Measurements from ENCODE around the gene BBS1.

Gene BBS1

DNA sequence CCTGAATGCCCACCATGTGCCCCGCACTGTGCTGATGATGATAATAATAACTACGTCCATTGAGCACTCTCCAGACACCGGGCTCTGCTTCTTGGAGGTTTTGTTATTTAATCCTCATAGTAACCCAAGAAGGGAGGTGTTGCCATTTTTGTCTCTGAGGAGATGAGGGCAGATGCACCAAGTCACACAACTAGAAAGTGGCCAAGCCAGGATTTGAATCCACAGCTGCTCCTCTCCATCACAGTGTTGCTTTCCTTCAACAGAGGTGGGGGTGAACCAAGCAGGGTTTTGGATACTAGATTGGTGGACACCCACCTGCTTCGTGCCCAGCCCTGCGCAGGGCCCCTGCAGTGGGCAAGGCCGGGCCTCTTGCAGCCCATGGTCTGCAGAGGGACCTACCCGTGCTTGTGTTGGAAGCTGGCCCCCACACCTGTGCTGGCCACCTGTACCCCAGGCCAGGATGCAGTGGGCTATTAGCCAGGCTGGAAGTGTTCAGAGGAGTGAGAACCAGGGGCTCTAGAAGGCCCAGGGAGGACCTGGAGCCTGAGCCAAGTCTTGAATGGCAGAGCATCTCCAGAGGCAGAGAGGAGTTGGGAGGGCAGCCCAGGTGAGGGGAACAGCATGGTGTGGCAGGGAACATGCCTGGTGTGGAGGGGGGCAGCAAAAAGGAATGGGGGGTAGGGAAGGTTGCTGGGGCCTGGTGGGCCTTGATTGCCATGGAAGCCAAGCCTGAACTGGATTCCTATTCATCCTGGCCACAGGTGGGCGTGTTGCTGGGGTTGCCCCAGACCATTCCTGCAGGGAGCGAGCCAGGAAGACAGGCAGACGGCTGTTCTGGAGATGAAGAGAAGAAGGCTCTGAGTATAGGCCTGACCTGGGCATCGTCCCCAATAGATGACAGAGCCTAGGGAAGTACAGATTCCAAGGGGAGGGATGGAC lies 32.9 kb upstream of the BBS1 start:
- DNase-seq = no peak

- DNase-seq = no peak
Measured at GRCh38 chr11:66478729-66479393, 31.6 kb upstream of the BBS1 start.

DNA sequence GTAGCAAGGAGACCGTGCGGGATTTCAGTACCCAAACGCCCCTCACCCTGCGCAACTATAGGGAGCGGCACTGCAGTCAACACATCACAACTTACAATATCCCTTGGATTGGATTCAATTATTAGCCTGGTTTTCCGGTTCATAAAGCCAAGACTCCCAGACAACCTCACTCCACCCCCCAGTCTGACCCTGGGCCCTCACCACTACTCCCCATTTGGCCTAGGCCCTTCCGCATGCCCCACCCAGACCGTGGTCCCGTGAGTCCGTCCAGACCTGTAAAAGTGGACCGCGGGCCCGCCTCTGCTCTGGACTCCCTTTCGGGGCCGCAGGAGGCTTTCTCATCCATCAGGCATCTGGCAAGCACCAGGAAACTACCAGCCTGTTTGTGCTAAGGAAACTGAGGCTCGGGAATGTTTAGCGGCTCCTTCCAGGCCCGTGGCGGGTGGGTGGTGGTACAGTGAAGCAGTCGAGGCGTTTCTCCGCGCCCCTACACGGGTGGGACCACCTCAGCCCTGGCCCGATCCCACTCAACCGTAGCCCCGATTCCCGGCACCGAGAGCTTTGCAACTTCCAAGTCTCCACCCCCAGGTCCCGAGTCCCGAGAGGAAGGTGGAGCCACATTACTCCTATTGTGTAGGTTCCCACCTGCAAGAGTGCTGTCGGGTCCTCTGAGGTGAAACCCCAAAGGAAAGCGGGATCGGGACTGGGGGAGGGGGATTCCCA lies 30.9 kb upstream of the BBS1 start:
- no peak for DNase-seq

DNA sequence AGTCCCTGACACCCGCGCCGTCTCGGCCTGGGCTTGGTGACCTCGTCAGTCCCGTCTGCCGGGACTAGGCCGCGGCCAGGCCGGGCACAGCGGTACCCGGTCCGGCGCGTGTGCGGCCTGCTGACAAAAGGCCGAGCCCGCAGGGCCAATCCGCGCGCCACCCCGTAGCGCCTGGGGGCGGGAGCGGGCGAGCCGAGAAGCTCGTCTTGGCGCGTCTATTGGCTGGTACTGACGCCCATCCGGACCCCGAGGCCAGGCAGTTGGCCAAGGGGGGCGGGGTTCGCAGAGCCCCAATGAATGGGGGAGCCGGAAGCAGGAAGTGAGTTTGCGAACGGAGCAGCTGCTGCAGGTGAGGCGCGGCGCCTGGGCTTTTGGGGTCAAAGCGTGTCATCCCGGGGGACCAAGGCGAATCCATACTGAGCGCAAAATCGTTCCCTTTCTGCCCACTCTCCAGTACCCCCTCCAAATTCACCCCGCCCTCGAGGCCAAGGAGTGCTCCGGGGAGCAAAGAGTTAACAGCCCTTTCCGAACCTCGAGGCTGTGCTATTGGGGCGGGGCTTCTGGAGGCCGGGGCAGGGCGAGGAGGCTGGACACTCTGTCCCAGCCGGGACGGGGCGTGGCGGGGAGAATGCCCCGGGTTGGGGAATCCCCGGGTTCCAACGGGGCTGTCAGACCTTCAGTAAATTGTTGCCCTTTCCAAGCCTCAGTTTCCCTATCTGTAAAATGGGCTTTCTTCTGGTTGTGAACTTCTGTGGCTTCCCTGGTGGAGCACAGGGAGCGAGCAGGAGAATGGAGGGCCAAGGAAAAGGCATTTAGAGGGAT lies 30.1 kb upstream of the BBS1 start, which contains the start of gene DPP3:
Gene DPP3 (plus strand): TSS at position 318 of the 822 bp plus-strand sequence. CDS start 1,767 bp downstream, outside the sequence.
- DNase-seq = peak; percentile 95

DNA sequence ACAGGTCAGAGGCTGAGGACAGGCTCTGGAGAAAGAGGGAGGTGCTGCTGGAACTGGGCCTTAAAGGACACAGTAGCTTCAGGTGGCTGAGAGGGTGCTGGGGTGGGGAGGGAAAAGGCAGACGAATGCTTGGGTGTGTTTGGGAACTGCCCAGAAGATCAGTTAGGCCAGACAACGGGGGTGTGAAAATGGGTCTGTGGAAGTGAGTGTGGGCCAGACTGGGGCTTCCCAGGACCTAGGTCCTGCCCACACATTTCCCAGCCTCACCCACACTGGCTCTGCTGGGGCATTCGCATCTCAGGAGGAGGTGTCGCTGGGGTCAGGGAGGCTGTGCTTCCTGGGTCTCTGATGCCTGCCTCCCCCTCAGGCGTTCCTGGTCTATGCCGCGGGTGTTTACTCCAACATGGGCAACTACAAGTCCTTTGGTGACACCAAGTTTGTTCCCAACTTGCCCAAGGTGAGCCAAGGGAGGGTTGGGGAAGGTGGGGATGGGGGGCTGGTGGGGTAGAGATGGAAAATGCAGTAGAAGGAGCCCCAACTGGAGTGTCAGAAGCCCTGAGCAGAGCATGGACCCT lies 25.5 kb upstream of the BBS1 start:
- DNase-seq = no peak

GRCh38 chr11:66488957-66489356 lies 21.5 kb upstream of the BBS1 start:
- DNase-seq = no peak

DNA sequence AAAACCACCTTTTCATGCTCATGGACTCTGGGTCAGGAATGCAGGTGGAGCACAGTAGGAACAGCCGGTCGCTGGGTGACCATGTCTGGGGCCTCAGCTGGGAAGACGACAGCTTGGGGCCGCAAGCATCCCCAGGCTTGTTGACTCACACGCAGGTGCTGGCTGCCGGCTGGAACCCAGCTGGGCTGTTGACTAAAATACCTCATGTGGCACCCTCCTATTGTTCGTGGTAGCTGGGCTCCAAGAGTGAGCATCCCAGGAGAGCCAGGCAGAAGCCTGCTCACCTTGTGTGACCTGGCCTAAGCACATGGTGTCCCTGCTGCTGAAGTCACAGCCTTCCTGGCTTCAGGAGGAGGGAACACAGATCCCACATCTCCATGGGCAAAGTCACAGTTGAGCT lies 20.8 kb upstream of the BBS1 start:
- DNase-seq = no peak

GRCh38 chr11:66491315-66491935 lies 19.0 kb upstream of the BBS1 start:
- DNase-seq = no peak

DNA sequence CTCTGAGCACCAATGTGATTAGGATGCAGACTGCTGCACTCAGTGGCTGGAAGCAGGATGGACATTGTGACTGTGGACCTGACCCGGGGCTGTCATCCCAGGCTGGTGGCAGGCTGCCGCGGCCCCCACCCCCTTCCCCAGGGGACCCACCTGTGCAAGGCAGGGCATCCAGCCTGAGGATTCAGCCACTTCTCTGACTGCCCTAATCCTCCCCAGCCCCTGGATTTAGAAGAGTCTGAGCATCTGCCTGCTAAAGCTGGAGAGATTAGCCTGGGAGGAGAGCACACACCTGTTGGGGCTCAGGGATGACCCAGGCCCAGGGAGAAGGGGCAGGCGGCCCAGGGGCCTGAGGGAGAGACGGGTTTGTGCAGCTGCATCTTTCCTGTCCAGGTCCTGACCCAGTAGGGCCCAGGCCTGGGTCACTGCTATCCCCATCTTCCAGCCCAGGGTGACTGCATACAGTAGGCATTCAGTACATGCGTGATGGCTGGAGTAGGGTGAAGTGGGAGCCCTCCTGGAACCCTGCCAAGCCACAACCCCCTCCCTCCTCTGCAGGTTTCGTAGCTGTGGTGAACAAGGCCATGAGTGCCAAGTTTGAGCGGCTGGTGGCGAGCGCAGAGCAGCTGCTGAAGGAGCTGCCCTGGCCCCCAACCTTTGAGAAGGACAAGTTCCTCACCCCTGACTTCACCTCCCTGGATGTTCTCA lies 18.1 kb upstream of the BBS1 start:
- no peak for DNase-seq

GRCh38 chr11:66493130-66493529 lies 17.3 kb upstream of the BBS1 start:
- DNase-seq = no peak

- DNase-seq = no peak
Measured at GRCh38 chr11:66494458-66494857, 16.0 kb upstream of the BBS1 start.

DNA sequence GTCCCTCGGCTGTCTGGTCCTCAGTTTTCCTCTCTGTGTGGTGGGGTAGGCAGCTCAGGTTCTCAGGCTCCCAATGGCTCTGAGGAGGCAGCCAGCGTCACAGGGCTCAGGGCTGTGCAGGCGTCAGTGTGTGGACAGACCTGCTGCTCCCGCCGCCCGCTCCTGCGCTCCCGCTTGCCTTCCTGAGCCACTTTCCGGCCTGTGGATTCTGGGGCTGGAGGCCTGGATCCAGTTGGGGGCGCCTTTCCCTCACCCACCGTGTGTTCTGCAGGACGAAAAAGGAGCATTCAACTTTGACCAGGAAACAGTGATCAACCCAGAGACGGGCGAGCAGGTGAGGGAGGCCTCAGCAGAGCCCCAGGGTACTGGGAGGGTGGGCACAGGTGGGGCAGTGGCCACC lies 15.5 kb upstream of the BBS1 start:
- DNase-seq = no peak

DNA sequence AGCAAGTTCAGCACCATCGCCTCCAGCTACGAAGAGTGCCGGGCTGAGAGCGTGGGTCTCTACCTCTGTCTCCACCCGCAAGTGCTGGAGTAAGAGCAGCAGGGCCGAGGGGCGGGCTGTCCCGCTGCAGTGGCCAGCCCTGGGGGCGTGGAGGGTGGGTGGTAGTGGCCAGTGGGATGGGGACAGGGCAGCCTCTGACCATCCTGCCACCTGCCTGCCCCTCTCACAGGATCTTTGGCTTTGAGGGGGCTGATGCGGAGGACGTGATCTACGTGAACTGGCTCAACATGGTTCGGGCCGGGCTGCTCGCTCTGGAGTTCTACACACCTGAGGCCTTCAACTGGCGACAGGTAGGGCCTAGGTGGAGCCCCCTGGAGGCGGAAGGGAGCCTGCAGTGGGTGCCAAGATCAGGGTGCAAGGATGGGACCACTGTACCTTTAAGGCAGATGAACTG lies 15.0 kb upstream of the BBS1 start:
- DNase-seq = no peak

- no peak for DNase-seq
Measured at GRCh38 chr11:66497206-66497605, 13.2 kb upstream of the BBS1 start.

GRCh38 chr11:66498506-66498905 lies 11.9 kb upstream of the BBS1 start:
- no peak for DNase-seq

GRCh38 chr11:66505276-66505816 lies 5.1 kb upstream of the BBS1 start:
- no peak for DNase-seq

DNA sequence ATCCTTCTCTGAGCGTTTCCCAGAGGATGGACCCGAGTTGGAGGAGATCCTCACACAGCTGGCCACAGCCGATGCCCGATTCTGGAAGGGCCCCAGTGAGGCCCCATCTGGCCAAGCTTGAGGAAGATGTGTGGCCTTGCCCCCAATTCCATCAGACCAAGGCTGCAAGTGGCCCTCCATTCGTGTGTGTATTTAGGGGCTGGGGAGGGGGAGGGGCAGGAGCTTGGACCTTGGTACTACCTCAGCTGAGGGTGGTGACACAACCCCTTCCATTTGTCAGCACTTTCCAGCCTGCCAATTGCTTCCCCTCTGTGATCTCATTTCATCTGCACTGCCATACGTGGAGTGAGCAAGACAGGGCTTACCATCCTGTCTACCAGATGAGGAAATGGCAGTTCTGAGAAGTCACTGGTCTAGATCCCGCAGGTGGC lies 1.3 kb upstream of the BBS1 start:
- DNase-seq = no peak

- no peak for DNase-seq
Measured at GRCh38 chr11:66510990-66511339, 530 bp downstream of the BBS1 start.

GRCh38 chr11:66523611-66524010 lies 13.2 kb downstream of the BBS1 start:
- DNase-seq = no peak

GRCh38 chr11:66524304-66525040 lies 14.0 kb downstream of the BBS1 start:
- no peak for DNase-seq
